Jurkat, Clone E6-1 (cell line): ENCODE measurements around the gene NCMAP. TPM values are rescaled to one million over a fixed set of nuclear protein-coding genes. Genes with fewer than 3 reads are reported as not detected.
"Not testable (repeated sequence)": the region's sequence is repeated elsewhere in the genome, so short reads cannot be mapped to it uniquely, and the experiment has no call there.

Experiments used
- DNase-seq: peaks from one replicate; pipeline ENCODE4 v3.0.0-alpha.2; 2011; ENCODE audit warnings: low read depth, low spot score
- H3K4me3 ChIP-seq: 2 replicates; pipeline ENCODE4 v1.5.1; 2011; ENCODE audit warnings: mild to moderate bottlenecking, low read length, control low read depth, moderate library complexity
- polyA plus RNA-seq: library from polyadenylated mRNA; unstranded; fragments of >200 nt; gene quantifications from one replicate; pipeline ENCODE4 v1.2.1, GENCODE V29; 2012; ENCODE audit warnings: missing spikeins; ENCODE audit not compliant: insufficient read length, insufficient read depth

NCMAP gene
- polyA plus RNA-seq, result not detected

- no peak for DNase-seq
- H3K4me3 ChIP-seq, result no peak within 1 kb of the TSS
Observed at GRCh38 chr1:24555591-24556413, at the start of gene NCMAP. Gene NCMAP (plus strand): TSS chr1:24556087. CDS start chr1:24595431, 39,344 bp downstream.

GRCh38 chr1:24506691-24507381 is 49.1 kb upstream of the NCMAP start:
- DNase-seq, result no peak

GRCh38 chr1:24507405-24507804 is 48.5 kb upstream of the NCMAP start:
- no peak overlapping the region for H3K4me3 ChIP-seq
- no peak for DNase-seq

More at GRCh38 chr1:24506691-24507381, 49.1 kb upstream of the NCMAP start:
- no peak overlapping the region for H3K4me3 ChIP-seq

GRCh38 chr1:24508911-24509310 is 47.0 kb upstream of the NCMAP start:
- no peak overlapping the region for H3K4me3 ChIP-seq
- no peak for DNase-seq

- H3K4me3 ChIP-seq, result no peak overlapping the region
- DNase-seq, result no peak
Observed at GRCh38 chr1:24513706-24514105, 42.2 kb upstream of the NCMAP start.

- H3K4me3 ChIP-seq, result no peak overlapping the region
- DNase-seq, result no peak
Observed at GRCh38 chr1:24514946-24515345, 40.9 kb upstream of the NCMAP start.

GRCh38 chr1:24515671-24516209 is 40.1 kb upstream of the NCMAP start:
- not testable (repeated sequence) for DNase-seq, H3K4me3 ChIP-seq

GRCh38 chr1:24516506-24516905 is 39.4 kb upstream of the NCMAP start:
- H3K4me3 ChIP-seq, result no peak overlapping the region
- no peak for DNase-seq

- DNase-seq, result no peak
- no peak overlapping the region for H3K4me3 ChIP-seq
Observed at GRCh38 chr1:24517898-24518297, 38.0 kb upstream of the NCMAP start.

- H3K4me3 ChIP-seq, DNase-seq: not testable (repeated sequence)
Observed at GRCh38 chr1:24520282-24520681, 35.6 kb upstream of the NCMAP start.

GRCh38 chr1:24525606-24526005 is 30.3 kb upstream of the NCMAP start:
- no peak overlapping the region for H3K4me3 ChIP-seq
- no peak for DNase-seq

GRCh38 chr1:24526045-24526444 is 29.8 kb upstream of the NCMAP start:
- DNase-seq, result no peak
- H3K4me3 ChIP-seq, result no peak overlapping the region

- no peak overlapping the region for H3K4me3 ChIP-seq
- peak; percentile 51 for DNase-seq
Observed at GRCh38 chr1:24526940-24527542, 28.8 kb upstream of the NCMAP start.

GRCh38 chr1:24528744-24529143 is 27.1 kb upstream of the NCMAP start:
- no peak for DNase-seq

GRCh38 chr1:24529292-24529691 is 26.6 kb upstream of the NCMAP start:
- H3K4me3 ChIP-seq, DNase-seq: not testable (repeated sequence)

More at GRCh38 chr1:24528744-24529143, 27.1 kb upstream of the NCMAP start:
- no peak overlapping the region for H3K4me3 ChIP-seq

- peak overlapping the region; percentile 61 for H3K4me3 ChIP-seq
- peak; percentile 62 for DNase-seq
Observed at GRCh38 chr1:24535021-24535424, 20.9 kb upstream of the NCMAP start.

- no peak overlapping the region for H3K4me3 ChIP-seq
- no peak for DNase-seq
Observed at GRCh38 chr1:24535778-24536177, 20.1 kb upstream of the NCMAP start.

GRCh38 chr1:24536391-24536840 is 19.5 kb upstream of the NCMAP start:
- peak overlapping the region; percentile 15; the same call in 1 of the 2 replicates for H3K4me3 ChIP-seq
- DNase-seq, result peak; percentile 81

GRCh38 chr1:24540051-24540905 is 15.6 kb upstream of the NCMAP start:
- H3K4me3 ChIP-seq, result no peak overlapping the region

More at GRCh38 chr1:24540051-24540905, 15.6 kb upstream of the NCMAP start:
- no peak for DNase-seq
